ENCODE data around the gene ALDH4A1. TPM values are rescaled to one million over a fixed set of nuclear protein-coding genes. Genes with fewer than 3 reads are reported as not detected.

The ALDH4A1 gene
- total and polyA plus RNA-seq, 4 experiments from 2014 or later, result 1.1 to 1.6 (median 1.5) TPM

- Mint-ChIP-seq H3K36me3 (no peaks in the 10 kb centered on the region), H3K4me3 (no peak overlapping the region), H3K27ac (no peak overlapping the region), H3K27me3 (peaks cover 1 to 8% of the 10 kb centered on the region in 2 donors), H3K4me1 (no peaks in the 10 kb centered on the region), H3K9me3 (no peaks in the 10 kb centered on the region)
- Histone ChIP-seq H3K36me3 (ENCODE audit: insufficient read depth, low read length) (no peaks in the 10 kb centered on the region), H3K4me3 (ENCODE audit: low read length in 2 of 2) (no peak overlapping the region), H3K4me1 (ENCODE audit: insufficient read depth, low read length) (no peaks in the 10 kb centered on the region), H3K9me3 (ENCODE audit: control insufficient read depth in 1 of 2, low read length in 2 of 2) (no peaks in the 10 kb centered on the region), H3K27ac (ENCODE audit: low read depth, low read length) (no peak overlapping the region), H3K27me3 (ENCODE audit: insufficient read depth, low read length) (no peaks in the 10 kb centered on the region)
- DNase-seq, result no peak
- CTCF ChIA-PET (ENCODE audit: partially characterized antibody), result no interaction called here
- intact Hi-C loops (cut with micrococcal nuclease), result no loop called here
- POLR2A ChIA-PET (ENCODE audit: partially characterized antibody), result no interaction called here
Measured at GRCh38 chr1:18868354-18868753, 34.0 kb downstream of the ALDH4A1 start.

- peaks cover 1 to 8% of the 10 kb centered on the region in 2 donors for H3K27me3 Mint-ChIP-seq
- Histone ChIP-seq H3K9me3 (ENCODE audit: control insufficient read depth in 1 of 2, low read length in 2 of 2) (no peaks in the 10 kb centered on the region), H3K4me3 (ENCODE audit: low read length in 2 of 2) (no peak overlapping the region), H3K27ac (ENCODE audit: low read depth, low read length) (no peak overlapping the region), H3K36me3 (ENCODE audit: insufficient read depth, low read length) (no peaks in the 10 kb centered on the region), H3K27me3 (ENCODE audit: insufficient read depth, low read length) (no peaks in the 10 kb centered on the region), H3K4me1 (ENCODE audit: insufficient read depth, low read length) (no peaks in the 10 kb centered on the region)
- intact Hi-C loops (cut with micrococcal nuclease), result no loop called here
- H3K9me3 Mint-ChIP-seq, result no peaks in the 10 kb centered on the region
- no peaks in the 10 kb centered on the region for H3K36me3 Mint-ChIP-seq
- ChIA-PET CTCF (ENCODE audit: partially characterized antibody) (interaction anchor here (1.6 kb wide), 1 partner anchor 8 kb away, joined by 7 read pairs; no protein-coding TSS in a partner anchor), POLR2A (ENCODE audit: partially characterized antibody) (no interaction called here)
- DNase-seq, result no peak
- no peaks in the 10 kb centered on the region for H3K4me1 Mint-ChIP-seq
- no peak overlapping the region for H3K27ac Mint-ChIP-seq
- no peak overlapping the region for H3K4me3 Mint-ChIP-seq
Measured at GRCh38 chr1:18866846-18867245, 35.5 kb downstream of the ALDH4A1 start.

- no peak for DNase-seq
Measured at GRCh38 chr1:18866314-18866713, 36.0 kb downstream of the ALDH4A1 start.

DNA sequence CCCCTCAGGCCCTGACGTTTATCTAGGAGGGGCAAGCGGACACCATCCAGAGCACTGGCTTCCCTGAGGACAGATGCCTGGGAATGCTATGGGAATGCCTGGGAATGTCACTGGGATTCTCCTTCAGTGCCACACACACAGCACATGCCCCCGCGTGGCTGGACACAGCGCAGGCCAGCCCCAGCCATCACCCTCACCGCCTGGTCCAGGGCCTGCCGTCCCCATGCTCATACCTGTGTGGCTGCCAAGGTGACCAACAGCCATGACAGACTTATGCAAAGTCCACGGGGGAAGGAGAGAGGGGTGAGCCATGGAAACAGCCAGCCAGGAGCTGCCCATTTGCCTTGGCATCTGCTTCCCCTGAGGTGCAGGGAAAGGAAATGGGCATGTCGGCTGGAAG, 37.2 kb downstream of the ALDH4A1 start:
- Mint-ChIP-seq H3K4me3 (no peak overlapping the region), H3K36me3 (no peaks in the 10 kb centered on the region), H3K4me1 (no peaks in the 10 kb centered on the region), H3K27ac (no peak overlapping the region), H3K27me3 (peaks cover 1 to 8% of the 10 kb centered on the region in 2 donors), H3K9me3 (no peaks in the 10 kb centered on the region)
- no peaks in the 10 kb centered on the region for H3K36me3 ChIP-seq (ENCODE audit: insufficient read depth, low read length)
- intact Hi-C loops (cut with micrococcal nuclease), result no loop called here
- no peak for DNase-seq
- no peak overlapping the region for H3K27ac ChIP-seq (ENCODE audit: low read depth, low read length)
- H3K9me3 ChIP-seq (ENCODE audit: control insufficient read depth in 1 of 2, low read length in 2 of 2), result no peaks in the 10 kb centered on the region
- ChIA-PET CTCF (ENCODE audit: partially characterized antibody) (no interaction called here), POLR2A (ENCODE audit: partially characterized antibody) (no interaction called here)
- H3K4me3 ChIP-seq (ENCODE audit: low read length in 2 of 2), result no peak overlapping the region
- H3K27me3 ChIP-seq (ENCODE audit: insufficient read depth, low read length), result no peaks in the 10 kb centered on the region
- H3K4me1 ChIP-seq (ENCODE audit: insufficient read depth, low read length), result no peaks in the 10 kb centered on the region

More at GRCh38 chr1:18866314-18866713, 36.0 kb downstream of the ALDH4A1 start:
- H3K27me3 Mint-ChIP-seq, result peaks cover 1 to 8% of the 10 kb centered on the region in 2 donors
- H3K27ac ChIP-seq (ENCODE audit: low read depth, low read length), result no peak overlapping the region
- no peaks in the 10 kb centered on the region for H3K4me1 ChIP-seq (ENCODE audit: insufficient read depth, low read length)
- intact Hi-C loops (cut with micrococcal nuclease), result no loop called here
- H3K36me3 Mint-ChIP-seq, result no peaks in the 10 kb centered on the region
- ChIA-PET POLR2A (ENCODE audit: partially characterized antibody) (no interaction called here), CTCF (ENCODE audit: partially characterized antibody) (interaction anchor here (1.6 kb wide), 1 partner anchor 9 kb away, joined by 7 read pairs; no protein-coding TSS in a partner anchor)
- H3K36me3 ChIP-seq (ENCODE audit: insufficient read depth, low read length), result no peaks in the 10 kb centered on the region
- no peaks in the 10 kb centered on the region for H3K9me3 Mint-ChIP-seq
- no peak overlapping the region for H3K4me3 Mint-ChIP-seq
- no peaks in the 10 kb centered on the region for H3K27me3 ChIP-seq (ENCODE audit: insufficient read depth, low read length)
- no peaks in the 10 kb centered on the region for H3K9me3 ChIP-seq (ENCODE audit: control insufficient read depth in 1 of 2, low read length in 2 of 2)
- H3K27ac Mint-ChIP-seq, result no peak overlapping the region
- H3K4me3 ChIP-seq (ENCODE audit: low read length in 2 of 2), result no peak overlapping the region
- no peaks in the 10 kb centered on the region for H3K4me1 Mint-ChIP-seq

DNA sequence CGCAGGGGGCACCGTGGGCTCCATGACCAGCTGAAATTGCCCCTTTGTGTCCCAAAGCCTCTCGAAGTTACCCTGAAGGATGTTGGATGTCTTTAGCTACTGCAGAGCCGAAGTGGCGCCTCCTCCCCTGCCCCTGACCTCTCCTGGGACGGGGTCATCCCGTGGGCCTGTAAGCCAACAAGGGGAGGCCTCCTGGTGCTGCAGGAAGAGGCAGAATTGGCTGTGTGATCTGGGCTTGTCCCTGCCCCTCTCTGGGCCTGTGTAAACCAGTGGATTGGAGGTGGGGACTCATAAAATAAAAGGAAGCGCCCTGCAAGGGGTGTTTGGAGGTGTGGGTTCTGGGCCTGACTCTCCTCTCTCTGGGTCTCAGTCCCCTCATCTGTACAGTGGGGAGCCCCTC, 40.8 kb downstream of the ALDH4A1 start:
- POLR2A ChIA-PET (ENCODE audit: partially characterized antibody), result no interaction called here
- no peak overlapping the region for H3K27ac Mint-ChIP-seq

DNA sequence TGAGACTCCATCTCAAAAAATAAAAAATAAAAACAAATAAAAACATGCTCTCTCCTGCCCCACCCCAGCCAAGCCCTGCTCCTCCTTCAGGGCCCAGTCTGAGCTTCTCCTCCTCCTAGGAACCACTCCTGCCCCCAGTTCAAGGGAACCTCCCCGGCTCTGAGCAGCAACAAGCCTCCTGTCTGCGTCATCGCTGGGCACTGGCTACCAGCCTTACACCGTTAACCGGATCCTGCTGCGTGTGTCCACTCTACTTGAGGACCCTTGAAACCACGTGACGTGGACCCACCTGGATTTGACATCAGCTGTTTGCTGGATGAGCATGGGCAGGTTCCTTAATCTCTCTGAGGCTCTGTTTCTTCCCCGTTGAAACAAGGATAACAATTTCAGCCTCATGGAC, 41.3 kb downstream of the ALDH4A1 start:
- no peak overlapping the region for H3K4me3 ChIP-seq (ENCODE audit: low read length in 2 of 2)
- intact Hi-C loops (cut with micrococcal nuclease), result no loop called here
- H3K36me3 ChIP-seq (ENCODE audit: insufficient read depth, low read length), result no peaks in the 10 kb centered on the region
- H3K27me3 ChIP-seq (ENCODE audit: insufficient read depth, low read length), result no peaks in the 10 kb centered on the region
- H3K9me3 Mint-ChIP-seq, result no peaks in the 10 kb centered on the region
- H3K4me1 Mint-ChIP-seq, result no peaks in the 10 kb centered on the region
- ChIA-PET CTCF (ENCODE audit: partially characterized antibody) (interaction anchor here (1.3 kb wide), 1 partner anchor 14 kb away, joined by 3 read pairs; no protein-coding TSS in a partner anchor), POLR2A (ENCODE audit: partially characterized antibody) (no interaction called here)
- no peak overlapping the region for H3K4me3 Mint-ChIP-seq
- H3K27ac ChIP-seq (ENCODE audit: low read depth, low read length), result no peak overlapping the region
- no peaks in the 10 kb centered on the region for H3K4me1 ChIP-seq (ENCODE audit: insufficient read depth, low read length)
- no peak for DNase-seq
- peaks cover 0 to 3% of the 10 kb centered on the region in 2 donors for H3K27me3 Mint-ChIP-seq
- H3K9me3 ChIP-seq (ENCODE audit: control insufficient read depth in 1 of 2, low read length in 2 of 2), result no peaks in the 10 kb centered on the region
- no peaks in the 10 kb centered on the region for H3K36me3 Mint-ChIP-seq
- H3K27ac Mint-ChIP-seq, result no peak overlapping the region

More for the DNA sequence above, 40.8 kb downstream of the ALDH4A1 start:
- intact Hi-C loops (cut with micrococcal nuclease), result no loop called here
- H3K4me3 ChIP-seq (ENCODE audit: low read length in 2 of 2), result no peak overlapping the region
- Mint-ChIP-seq H3K27me3 (peaks cover 0 to 2% of the 10 kb centered on the region in 2 donors), H3K4me3 (no peak overlapping the region), H3K9me3 (no peaks in the 10 kb centered on the region), H3K4me1 (no peaks in the 10 kb centered on the region), H3K36me3 (no peaks in the 10 kb centered on the region)
- no peaks in the 10 kb centered on the region for H3K4me1 ChIP-seq (ENCODE audit: insufficient read depth, low read length)
- CTCF ChIA-PET (ENCODE audit: partially characterized antibody), result interaction anchor here (1.3 kb wide), 1 partner anchor 14 kb away, joined by 3 read pairs; no protein-coding TSS in a partner anchor
- DNase-seq, result no peak
- H3K27ac ChIP-seq (ENCODE audit: low read depth, low read length), result no peak overlapping the region
- H3K36me3 ChIP-seq (ENCODE audit: insufficient read depth, low read length), result no peaks in the 10 kb centered on the region
- H3K9me3 ChIP-seq (ENCODE audit: control insufficient read depth in 1 of 2, low read length in 2 of 2), result no peaks in the 10 kb centered on the region
- no peaks in the 10 kb centered on the region for H3K27me3 ChIP-seq (ENCODE audit: insufficient read depth, low read length)

DNA sequence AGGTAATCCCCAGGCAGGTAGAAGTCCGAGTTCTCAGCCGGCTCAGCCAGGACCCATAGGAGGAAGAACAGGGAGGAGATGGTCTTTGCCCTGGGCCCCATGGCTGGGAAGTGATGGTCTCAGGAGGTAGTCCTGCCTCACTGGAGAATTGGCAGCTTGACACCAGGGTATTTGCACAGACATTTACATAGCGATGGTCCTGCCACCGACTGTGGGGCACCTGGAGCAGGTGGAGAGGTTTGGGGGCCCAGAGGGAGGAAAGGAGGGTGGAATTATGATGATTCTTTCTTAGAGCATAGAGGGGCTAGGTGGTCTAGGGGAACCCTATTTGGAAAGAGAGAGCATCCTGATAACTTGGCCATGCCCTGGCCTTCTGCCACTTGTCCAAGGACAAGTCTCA, 42.8 kb downstream of the ALDH4A1 start, which contains the start of gene TAS1R2:
Gene TAS1R2 (minus strand): TSS at position 101 of the 400 bp plus-strand sequence. CDS start 0 bp downstream, at position 101.
- no peak within 1 kb of the TSS for H3K27ac ChIP-seq (ENCODE audit: low read depth, low read length)
- no peaks in the 10 kb centered on the region for H3K27me3 ChIP-seq (ENCODE audit: insufficient read depth, low read length)
- intact Hi-C loops (cut with micrococcal nuclease), result no loop called here
- no peak within 1 kb of the TSS for H3K4me3 ChIP-seq (ENCODE audit: low read length in 2 of 2)
- H3K4me3 Mint-ChIP-seq, result no peak within 1 kb of the TSS
- POLR2A ChIA-PET (ENCODE audit: partially characterized antibody), result no interaction called here
- no peaks in the 10 kb centered on the region for H3K36me3 ChIP-seq (ENCODE audit: insufficient read depth, low read length)
- no peaks in the 10 kb centered on the region for H3K9me3 ChIP-seq (ENCODE audit: control insufficient read depth in 1 of 2, low read length in 2 of 2)
- H3K36me3 Mint-ChIP-seq, result no peaks in the 10 kb centered on the region
- no peak within 1 kb of the TSS for H3K27ac Mint-ChIP-seq
- peaks cover 3 to 7% of the 10 kb centered on the region in 2 donors for H3K27me3 Mint-ChIP-seq
- H3K4me1 Mint-ChIP-seq, result no peaks in the 10 kb centered on the region
- H3K9me3 Mint-ChIP-seq, result peaks cover 0 to 2% (median 0%) of the 10 kb centered on the region in 8 donors
- no peaks in the 10 kb centered on the region for H3K4me1 ChIP-seq (ENCODE audit: insufficient read depth, low read length)
- no peak for DNase-seq
- CTCF ChIA-PET (ENCODE audit: partially characterized antibody), result no interaction called here

Measured in CD4-positive, alpha-beta memory T cell (primary cell).